ENCODE measurements around the gene ITGB2. TPM values are rescaled to one million over a fixed set of nuclear protein-coding genes. Genes with fewer than 3 reads are reported as not detected.

Gene ITGB2
- total RNA-seq, 2 donors from 2014 or later, result 31.5 to 70.7 TPM

DNA sequence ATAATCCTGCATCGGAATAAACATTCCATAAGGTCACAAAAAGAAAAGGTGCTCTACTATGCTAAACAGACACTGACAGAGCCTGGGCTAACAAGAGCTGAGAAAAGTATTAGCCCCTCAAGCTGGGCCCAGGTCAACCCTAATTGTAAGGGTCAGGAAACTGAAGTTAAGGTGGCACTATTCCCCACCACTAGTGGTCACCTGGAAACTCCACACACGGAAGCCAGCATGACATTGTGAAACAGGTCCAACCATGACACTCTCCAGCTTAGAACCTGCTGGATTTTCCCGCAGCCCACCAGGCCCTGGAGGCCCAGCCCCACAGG, 48.4 kb downstream of the ITGB2 start:
- intact Hi-C loops (cut with DNase I), result loop anchor here (5.0 kb wide), 1 partner anchor 55 kb away; the partner anchor contains the start of gene SUMO3 (in 2 of the 2)
- DNase-seq, result no peak
- no peak for ATAC-seq

DNA sequence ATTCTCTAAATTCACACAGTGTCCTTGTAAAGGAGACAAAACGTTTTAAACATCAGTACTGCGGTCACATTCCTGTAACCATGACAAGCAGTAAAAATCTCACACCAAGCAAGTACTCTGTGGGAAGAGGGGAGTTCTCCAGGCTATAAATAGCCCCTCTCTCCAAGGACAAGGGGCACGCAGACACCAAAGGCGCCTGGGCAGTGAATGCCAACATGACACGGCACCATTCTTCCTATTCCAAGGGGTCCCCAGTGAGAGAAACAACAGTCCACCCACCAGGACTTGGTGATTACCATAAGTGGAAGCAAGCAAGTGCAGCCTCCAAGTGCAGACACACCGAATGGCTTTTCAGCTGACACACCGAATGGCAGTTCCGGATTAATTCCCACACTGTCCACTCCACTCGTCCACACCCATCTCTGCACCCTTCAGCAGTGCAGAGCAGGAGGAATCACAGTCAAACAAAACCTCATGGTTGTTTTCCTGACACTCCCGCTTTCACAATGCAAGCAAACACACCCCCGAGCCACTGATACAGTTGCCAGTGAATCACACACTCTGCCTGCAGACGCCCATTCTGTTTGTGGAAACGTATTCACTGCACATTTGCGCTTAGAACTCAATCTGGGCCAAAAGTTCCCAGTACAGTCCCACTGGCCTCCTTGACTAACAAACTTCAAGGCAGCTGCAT, 49.0 kb downstream of the ITGB2 start:
- ATAC-seq, result peak; percentile 9 to 12
- intact Hi-C loops (cut with DNase I), result loop anchor here (5.0 kb wide), 1 partner anchor 54 kb away; the partner anchor contains the start of gene SUMO3 (in 2 of the 2)
- peak; percentile 71 for DNase-seq

DNA sequence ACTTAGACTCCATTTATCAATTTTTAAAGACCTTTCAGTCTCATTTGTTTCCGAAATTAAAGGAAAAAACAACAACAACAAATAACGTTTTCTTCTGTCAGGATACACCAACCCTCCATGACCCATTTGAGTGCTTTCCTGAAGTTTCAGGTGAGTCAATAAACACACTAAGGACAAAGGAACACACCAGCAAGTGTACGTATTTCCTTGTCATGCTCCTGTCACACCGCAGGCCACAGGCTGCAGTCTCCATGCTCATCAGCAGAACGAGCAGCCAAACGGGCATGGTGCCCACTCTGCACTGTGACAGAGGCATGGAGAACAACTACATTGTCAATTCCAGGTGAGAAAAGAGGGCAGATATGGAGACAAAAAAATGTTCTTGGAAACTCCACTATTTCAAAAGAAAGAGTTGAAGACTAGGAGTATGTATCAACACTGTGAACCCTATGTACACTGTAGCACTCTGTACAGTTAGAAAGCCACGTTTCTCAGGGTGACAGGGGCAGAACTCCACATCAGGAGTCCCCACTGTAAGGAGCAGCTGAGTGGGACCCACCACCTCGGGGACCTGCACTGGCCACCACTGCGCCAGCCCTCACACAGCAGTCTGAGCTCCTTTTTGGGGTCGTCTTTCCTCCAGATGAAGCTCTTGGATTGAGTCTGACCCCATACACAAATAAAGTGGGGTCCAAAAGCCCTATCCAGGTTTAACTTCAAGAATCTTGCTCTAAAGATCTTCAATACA, 49.8 kb downstream of the ITGB2 start:
- no peak for ATAC-seq

DNA sequence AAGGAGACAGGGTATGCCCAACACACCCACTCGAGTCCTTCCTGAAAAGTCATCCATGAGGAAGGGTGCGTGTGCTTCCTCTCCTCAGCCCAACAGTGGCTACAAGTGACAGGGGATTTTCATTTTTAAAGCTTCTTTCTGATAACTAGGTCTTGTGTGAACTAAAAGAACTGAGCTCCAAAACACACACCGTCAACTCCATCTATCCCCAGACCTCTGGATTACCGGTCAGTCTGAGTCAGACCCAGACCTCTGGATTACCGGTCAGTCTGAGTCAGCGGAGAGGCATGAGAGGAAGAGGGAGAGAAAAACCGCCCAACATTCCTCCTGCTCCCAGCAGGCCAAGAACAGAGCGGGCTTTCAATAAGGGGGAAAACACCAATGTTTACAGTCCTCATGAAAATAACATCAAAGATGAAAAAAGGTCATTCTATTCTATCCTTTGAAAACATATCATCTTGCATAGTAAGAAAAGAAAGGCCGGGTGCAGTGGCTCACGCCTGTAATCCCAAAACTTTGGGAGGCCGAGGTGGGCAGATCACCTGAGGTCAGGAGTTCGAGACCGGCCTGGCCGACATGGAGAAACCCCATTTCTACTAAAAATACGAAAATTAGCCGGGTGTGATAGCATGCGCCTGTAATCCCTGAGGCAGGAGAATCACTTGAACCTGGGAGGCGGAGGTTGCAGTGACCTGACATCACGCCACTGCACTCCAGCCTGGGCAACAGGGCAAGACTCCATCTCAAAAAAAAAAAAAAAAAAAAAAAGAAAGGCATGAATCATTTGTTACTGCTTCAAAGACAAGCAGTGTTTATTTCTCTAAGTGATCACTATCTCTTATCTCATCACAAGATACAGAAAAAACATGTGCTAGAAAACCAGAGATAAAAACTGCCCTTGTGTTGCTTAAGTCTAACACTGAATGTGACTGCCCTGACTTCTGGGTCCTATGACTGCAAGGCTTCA, 50.6 kb downstream of the ITGB2 start:
- ATAC-seq, result peak in 1 of 2 donors; percentile 45
- intact Hi-C loops (cut with DNase I), result loop anchor here (5.0 kb wide), 1 partner anchor 53 kb away; the partner anchor contains the start of gene SUMO3 (in 2 of the 2)
- peak; percentile 71 for DNase-seq

More for the DNA sequence above, 49.8 kb downstream of the ITGB2 start:
- peak; percentile 72 for DNase-seq
- intact Hi-C loops (cut with DNase I), result loop anchor here (5.0 kb wide), 1 partner anchor 54 kb away; the partner anchor contains the start of gene SUMO3 (in 2 of the 2)

DNA sequence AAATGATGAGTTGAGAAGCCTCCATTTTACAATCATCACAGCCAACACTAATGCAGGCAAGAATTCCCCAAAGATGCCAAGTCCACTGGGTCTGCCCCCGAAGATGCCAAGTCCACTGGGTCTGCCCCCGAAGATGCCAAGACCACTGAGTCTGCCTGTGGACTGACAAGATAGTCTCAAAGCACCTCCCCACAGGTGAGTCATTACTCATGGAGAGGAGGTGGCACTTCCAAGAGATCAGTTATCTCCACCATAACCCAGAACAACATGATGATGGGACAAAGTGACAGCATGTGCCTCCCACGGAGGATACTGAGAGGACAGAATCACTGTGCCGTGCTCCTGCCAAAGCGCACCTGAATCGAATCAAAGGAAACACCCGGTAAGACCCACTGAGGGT, 52.0 kb downstream of the ITGB2 start:
- ATAC-seq (no peak), DNase-seq (no peak)
- intact Hi-C loops (cut with DNase I), result no loop called here

DNA sequence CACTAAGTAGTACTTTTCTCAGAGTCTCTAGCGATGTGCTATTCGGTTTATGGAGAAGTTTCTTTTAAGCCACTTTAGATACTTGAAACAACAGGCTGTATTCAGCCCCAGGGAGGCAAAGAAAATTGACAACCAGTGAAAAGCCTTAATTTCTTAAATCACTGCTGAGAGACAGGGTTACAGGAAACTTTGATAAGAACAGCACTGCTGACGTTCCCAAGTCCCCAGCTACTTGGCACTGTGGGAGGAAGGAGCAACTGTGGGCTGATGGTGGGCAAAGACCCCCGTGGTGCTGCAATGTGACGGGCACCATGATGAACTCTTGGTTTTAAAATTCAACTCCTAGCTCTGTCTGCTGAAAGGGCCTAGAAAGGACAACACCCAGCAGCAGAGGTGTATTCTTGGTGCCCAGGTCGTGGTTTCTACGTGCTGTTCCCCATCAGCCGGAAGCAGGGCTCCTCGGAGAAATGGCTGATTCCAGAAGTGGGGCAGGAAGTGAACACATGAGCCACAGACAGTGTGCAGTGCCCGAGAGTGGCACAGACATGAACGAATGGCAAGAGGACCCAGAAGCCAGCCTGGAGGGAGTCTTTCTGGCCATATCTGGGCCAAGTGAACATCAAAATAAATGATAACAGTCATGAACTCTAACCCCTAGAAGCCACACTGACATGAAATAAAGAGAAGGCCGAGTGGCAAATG, 52.5 kb downstream of the ITGB2 start:
- DNase-seq (no peak), ATAC-seq (no peak)
- intact Hi-C loops (cut with DNase I), result no loop called here

- ATAC-seq (no peak), DNase-seq (no peak)
- intact Hi-C loops (cut with DNase I), result no loop called here
Measured at GRCh38 chr21:44867464-44867863, 53.2 kb downstream of the ITGB2 start.

DNA sequence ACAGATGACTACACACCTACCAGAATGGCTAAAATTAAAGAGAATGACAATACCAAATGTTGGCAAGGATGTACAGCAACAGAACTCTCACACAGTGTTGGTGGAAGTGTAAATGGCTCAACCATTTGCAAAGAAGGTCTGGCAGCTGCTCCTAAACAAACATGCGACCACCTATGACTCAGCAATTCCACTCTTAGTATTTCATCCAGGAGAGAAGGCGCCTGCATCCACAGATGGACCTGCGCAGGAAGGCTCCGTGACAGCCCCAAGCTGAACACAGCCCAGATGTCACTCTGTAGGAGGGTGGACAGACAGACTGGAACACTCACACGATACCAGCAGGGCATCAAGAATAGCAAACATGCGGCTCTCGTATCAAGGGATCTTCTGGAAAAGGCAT, 53.9 kb downstream of the ITGB2 start:
- DNase-seq, result no peak
- peak in 1 of 2 donors; percentile 2 for ATAC-seq

GRCh38 chr21:44865561-44866280, 55.0 kb downstream of the ITGB2 start:
- DNase-seq, result no peak

More for the DNA sequence above, 53.9 kb downstream of the ITGB2 start:
- intact Hi-C loops (cut with DNase I), result no loop called here

DNA sequence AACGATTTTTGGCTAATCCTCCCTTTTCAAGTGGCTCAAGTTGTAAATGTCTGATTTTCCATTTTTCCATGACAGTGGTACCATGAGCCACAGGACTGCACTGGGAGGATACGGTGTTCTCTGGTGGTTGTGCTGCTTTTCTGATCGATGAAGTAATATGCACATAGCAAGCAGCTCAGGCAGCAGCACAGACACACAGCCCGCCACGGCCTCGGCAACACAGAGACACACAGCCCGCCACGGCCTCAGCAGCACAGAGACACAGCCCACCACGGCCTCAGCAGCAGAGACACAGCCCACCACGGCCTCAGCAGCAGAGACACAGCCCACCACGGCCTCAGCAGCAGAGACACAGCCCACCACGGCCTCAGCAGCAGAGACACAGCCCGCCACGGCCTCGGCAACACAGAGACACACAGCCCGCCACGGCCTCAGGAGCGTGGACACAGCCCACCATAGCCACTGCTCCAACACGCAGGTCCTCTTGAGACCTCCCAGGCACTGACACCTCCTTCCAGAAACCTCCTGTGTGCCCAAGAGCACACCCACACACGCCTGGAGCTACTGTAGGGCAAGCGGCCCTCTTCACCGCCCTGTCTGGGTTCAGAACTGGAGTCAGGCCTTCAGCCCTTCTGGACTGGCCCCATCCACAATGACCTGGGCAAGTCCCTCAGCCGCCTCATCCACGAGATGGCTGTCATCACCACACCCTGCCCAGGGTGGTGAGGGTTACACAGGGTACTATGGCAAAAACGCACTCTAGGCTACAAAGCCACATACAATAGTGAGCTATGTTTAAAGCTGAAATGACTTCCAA, 57.6 kb downstream of the ITGB2 start:
- DNase-seq (no peak), ATAC-seq (no peak)
- intact Hi-C loops (cut with DNase I), result no loop called here

More at GRCh38 chr21:44865561-44866280, 55.0 kb downstream of the ITGB2 start:
- peak in 1 of 2 donors; percentile 13 for ATAC-seq
- intact Hi-C loops (cut with DNase I), result no loop called here

GRCh38 chr21:44858791-44859190, 61.9 kb downstream of the ITGB2 start:
- ATAC-seq (no peak), DNase-seq (no peak)
- intact Hi-C loops (cut with DNase I), result loop anchor here in 1 of 2 donors (5.0 kb wide), 1 partner anchor 36 kb away; no protein-coding TSS in a partner anchor

- intact Hi-C loops (cut with DNase I), result loop anchor here in 1 of 2 donors (5.0 kb wide), 1 partner anchor 36 kb away; no protein-coding TSS in a partner anchor
- ATAC-seq, result peak; percentile 19 to 48
Measured at GRCh38 chr21:44858291-44858690, 62.4 kb downstream of the ITGB2 start.

DNA sequence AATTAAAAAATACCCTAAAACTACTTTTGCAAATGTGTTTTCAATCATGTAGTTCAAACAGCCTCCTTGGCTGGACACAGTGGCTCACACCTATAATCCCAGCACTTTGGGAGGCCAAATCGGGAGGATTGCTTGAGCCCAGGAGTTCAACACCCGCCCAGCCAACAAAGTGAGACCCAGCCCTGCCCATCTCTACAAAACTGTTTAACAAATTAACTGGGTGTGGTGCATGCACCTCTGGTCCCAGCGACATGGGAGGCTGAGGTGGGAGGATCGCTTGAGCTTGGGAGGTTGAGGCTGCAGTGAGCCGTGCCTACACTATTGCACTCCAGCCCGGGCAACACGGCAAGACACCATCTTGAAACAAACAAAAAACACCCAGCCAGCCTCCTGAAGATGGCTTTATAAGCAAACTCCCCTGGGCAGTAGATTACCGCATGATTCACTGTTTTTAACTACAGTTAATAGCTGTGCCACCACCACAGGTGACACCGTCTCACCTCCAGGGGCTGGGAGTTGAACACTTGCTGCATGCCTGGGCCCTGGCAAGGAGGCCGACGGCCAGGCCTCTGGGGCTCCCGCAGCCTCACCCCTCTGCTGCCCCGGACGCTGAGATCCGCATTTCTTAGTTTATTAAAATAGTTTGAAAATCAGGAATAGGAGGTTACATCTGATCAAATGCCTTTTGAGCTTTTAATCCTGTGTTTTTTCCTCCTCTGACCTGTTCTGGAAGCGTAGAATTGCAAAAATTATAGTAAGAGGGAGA, 63.4 kb downstream of the ITGB2 start:
- ATAC-seq (no peak), DNase-seq (no peak)
- intact Hi-C loops (cut with DNase I), result loop anchor here in 1 of 2 donors (5.0 kb wide), 1 partner anchor 35 kb away; no protein-coding TSS in a partner anchor

More at GRCh38 chr21:44858291-44858690, 62.4 kb downstream of the ITGB2 start:
- DNase-seq, result no peak

DNA sequence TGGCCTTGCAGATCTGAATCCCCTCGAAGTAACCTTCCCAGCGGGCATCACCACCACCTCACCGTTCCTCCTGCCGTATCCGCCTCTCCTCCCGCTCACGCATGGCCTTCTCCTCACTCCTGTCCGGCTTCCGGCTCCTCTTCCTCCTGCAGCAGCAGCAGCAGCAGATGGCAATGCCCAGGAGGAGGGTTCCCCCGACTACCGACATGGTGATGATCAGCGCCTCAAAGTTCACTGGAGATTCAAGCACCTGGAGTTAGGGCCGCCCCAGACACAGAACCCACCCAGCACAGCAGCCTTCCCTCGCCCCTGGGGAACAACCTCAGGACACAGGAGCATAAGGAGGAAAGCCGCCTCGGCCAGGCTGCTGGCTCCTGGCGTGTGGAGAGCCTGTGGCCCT, 64.6 kb downstream of the ITGB2 start:
- DNase-seq (no peak), ATAC-seq (no peak)
- intact Hi-C loops (cut with DNase I), result loop anchor here in 1 of 2 donors (5.0 kb wide), 1 partner anchor 34 kb away; no protein-coding TSS in a partner anchor

GRCh38 chr21:44855572-44855971, 65.1 kb downstream of the ITGB2 start:
- DNase-seq, result no peak
- intact Hi-C loops (cut with DNase I), result loop anchor here in 1 of 2 donors (5.0 kb wide), 1 partner anchor 33 kb away; no protein-coding TSS in a partner anchor
- no peak for ATAC-seq
